Upper lobe of right lung (tissue), 1 donor: Measurements from ENCODE around the gene GREB1. TPM values are rescaled to one million over a fixed set of nuclear protein-coding genes. Genes with fewer than 3 reads are reported as not detected.

ENCODE experiments used
- ATAC-seq: fragments of 200-7000 bp; cut with Tn5 transposase; one replicate; pipeline ENCODE4 v1.9.1; 2020; ENCODE audit warnings: mild to moderate bottlenecking, moderate library complexity
- DNase-seq: peaks from one replicate; pipeline ENCODE4 v3.0.0-alpha.2; 2020
- H3K27ac ChIP-seq: fragments of 200-600 bp; one replicate; pipeline ENCODE4 v1.8.0; 2022
- H3K27me3 ChIP-seq: fragments of 200-600 bp; one replicate; pipeline ENCODE4 v1.8.0; 2022; ENCODE audit warnings: mild to moderate bottlenecking
- H3K36me3 ChIP-seq: fragments of 200-600 bp; one replicate; pipeline ENCODE4 v1.8.0; 2022
- H3K4me1 ChIP-seq: fragments of 200-600 bp; one replicate; pipeline ENCODE4 v1.8.0; 2022
- H3K4me3 ChIP-seq: fragments of 200-600 bp; one replicate; pipeline ENCODE4 v1.8.0; 2022; ENCODE audit warnings: mild to moderate bottlenecking
- H3K9me3 ChIP-seq: fragments of 200-600 bp; one replicate; pipeline ENCODE4 v1.8.0; 2022
- CTCF ChIP-seq: fragments of 200-600 bp; IDR thresholded peaks from one replicate; pipeline ENCODE4 v1.8.0; 2022; ENCODE audit warnings: antibody characterized with exemption
- intact Hi-C: fragments of 100-400 bp; cut with DNase I; formaldehyde crosslinking; loops from one replicate; pipeline ENCODE4 v1.11.0; 2022
- total RNA-seq: library from RNA; stranded (reverse); fragmentation: NEBNext Ultra II Directional; extraction: Animal tissue kit (Norgen Biotek cat#: 25700); gene quantifications from one replicate; pipeline ENCODE4 v1.2.1, GENCODE V29; 2021
- donor health status: DM: no; HTN: yes; CAD: no; lungs with severe emphysema.

The GREB1 gene
- total RNA-seq, 1 donor from 2014 or later, result 0.90 TPM

GRCh38 chr2:11617984-11618707 is 84.3 kb downstream of the GREB1 start:
- ATAC-seq (peak; percentile 41), DNase-seq (no peak)
- no peaks in the 10 kb centered on the region for H3K36me3 ChIP-seq
- no peak for TF ChIP-seq CTCF
- H3K27ac ChIP-seq, result no peak overlapping the region
- no peaks in the 10 kb centered on the region for H3K9me3 ChIP-seq
- intact Hi-C loops, result no loop called here
- no peaks in the 10 kb centered on the region for H3K27me3 ChIP-seq
- no peaks in the 10 kb centered on the region for H3K4me1 ChIP-seq
- H3K4me3 ChIP-seq, result no peak overlapping the region

- Histone ChIP-seq H3K9me3 (no peaks in the 10 kb centered on the region), H3K4me1 (no peaks in the 10 kb centered on the region), H3K36me3 (no peaks in the 10 kb centered on the region), H3K27me3 (no peaks in the 10 kb centered on the region), H3K4me3 (no peak overlapping the region), H3K27ac (no peak overlapping the region)
- intact Hi-C loops, result no loop called here
- TF ChIP-seq CTCF, result no peak
- no peak for DNase-seq
- ATAC-seq, result peak; percentile 22
Observed at GRCh38 chr2:11618708-11619062, 84.8 kb downstream of the GREB1 start.

GRCh38 chr2:11621410-11621809 is 87.6 kb downstream of the GREB1 start:
- Histone ChIP-seq H3K4me1 (no peaks in the 10 kb centered on the region), H3K36me3 (no peaks in the 10 kb centered on the region), H3K27me3 (no peaks in the 10 kb centered on the region), H3K27ac (no peak overlapping the region), H3K9me3 (no peaks in the 10 kb centered on the region), H3K4me3 (no peak overlapping the region)
- DNase-seq (no peak), ATAC-seq (no peak)
- intact Hi-C loops, result no loop called here
- TF ChIP-seq CTCF, result no peak

- intact Hi-C loops, result no loop called here
- H3K27ac ChIP-seq, result no peak overlapping the region
- no peaks in the 10 kb centered on the region for H3K9me3 ChIP-seq
- H3K27me3 ChIP-seq, result no peaks in the 10 kb centered on the region
- no peak overlapping the region for H3K4me3 ChIP-seq
- TF ChIP-seq CTCF, result no peak
- H3K4me1 ChIP-seq, result no peaks in the 10 kb centered on the region
- ATAC-seq (no peak), DNase-seq (no peak)
- H3K36me3 ChIP-seq, result no peaks in the 10 kb centered on the region
Observed at GRCh38 chr2:11622611-11623010, 88.8 kb downstream of the GREB1 start.

GRCh38 chr2:11624893-11625292 is 91.0 kb downstream of the GREB1 start:
- Histone ChIP-seq H3K27me3 (no peaks in the 10 kb centered on the region), H3K36me3 (no peaks in the 10 kb centered on the region), H3K9me3 (no peaks in the 10 kb centered on the region), H3K4me3 (no peak overlapping the region), H3K27ac (no peak overlapping the region), H3K4me1 (no peaks in the 10 kb centered on the region)
- TF ChIP-seq CTCF, result no peak
- ATAC-seq, result no peak
- intact Hi-C loops, result no loop called here
- no peak for DNase-seq

GRCh38 chr2:11625671-11626070 is 91.8 kb downstream of the GREB1 start:
- TF ChIP-seq CTCF, result no peak
- DNase-seq (no peak), ATAC-seq (no peak)
- Histone ChIP-seq H3K4me1 (no peaks in the 10 kb centered on the region), H3K36me3 (no peaks in the 10 kb centered on the region), H3K27ac (no peak overlapping the region), H3K27me3 (no peaks in the 10 kb centered on the region), H3K4me3 (no peak overlapping the region), H3K9me3 (no peaks in the 10 kb centered on the region)
- intact Hi-C loops, result no loop called here
